ENCODE results near the gene TCEA2.

TCEA2 gene

DNA sequence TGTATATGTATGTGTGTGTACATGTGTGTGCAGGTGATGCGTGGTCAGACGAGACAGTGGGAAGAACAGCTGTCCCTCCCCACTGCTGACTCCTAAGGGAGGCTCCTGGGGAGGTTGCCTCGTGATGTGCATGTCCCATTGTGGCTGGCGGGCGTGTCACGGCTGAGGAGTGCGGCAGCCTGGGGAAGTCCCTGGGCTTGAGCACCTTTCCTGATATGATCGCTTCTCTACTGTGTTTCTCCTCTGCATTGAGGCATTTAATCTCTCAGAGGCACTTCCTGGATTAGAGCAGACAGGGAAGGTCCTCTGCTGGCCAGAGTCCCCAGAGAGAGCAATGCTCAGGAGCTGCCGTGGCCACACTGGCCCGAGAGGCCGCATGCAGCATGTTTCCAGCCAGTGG lies 32.9 kb downstream of the TCEA2 start:
- no peak for DNase-seq (ENCODE audit: low spot score)
- in situ Hi-C loops (cut with MboI; ENCODE audit: low sequenced_read_pairs, unreplicated experiment) = no loop called here
- TF ChIP-seq, protein P1, sequence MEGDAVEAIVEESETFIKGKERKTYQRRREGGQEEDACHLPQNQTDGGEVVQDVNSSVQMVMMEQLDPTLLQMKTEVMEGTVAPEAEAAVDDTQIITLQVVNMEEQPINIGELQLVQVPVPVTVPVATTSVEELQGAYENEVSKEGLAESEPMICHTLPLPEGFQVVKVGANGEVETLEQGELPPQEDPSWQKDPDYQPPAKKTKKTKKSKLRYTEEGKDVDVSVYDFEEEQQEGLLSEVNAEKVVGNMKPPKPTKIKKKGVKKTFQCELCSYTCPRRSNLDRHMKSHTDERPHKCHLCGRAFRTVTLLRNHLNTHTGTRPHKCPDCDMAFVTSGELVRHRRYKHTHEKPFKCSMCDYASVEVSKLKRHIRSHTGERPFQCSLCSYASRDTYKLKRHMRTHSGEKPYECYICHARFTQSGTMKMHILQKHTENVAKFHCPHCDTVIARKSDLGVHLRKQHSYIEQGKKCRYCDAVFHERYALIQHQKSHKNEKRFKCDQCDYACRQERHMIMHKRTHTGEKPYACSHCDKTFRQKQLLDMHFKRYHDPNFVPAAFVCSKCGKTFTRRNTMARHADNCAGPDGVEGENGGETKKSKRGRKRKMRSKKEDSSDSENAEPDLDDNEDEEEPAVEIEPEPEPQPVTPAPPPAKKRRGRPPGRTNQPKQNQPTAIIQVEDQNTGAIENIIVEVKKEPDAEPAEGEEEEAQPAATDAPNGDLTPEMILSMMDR (IDR thresholded peaks at IDR 0.05; ENCODE audit: borderline replicate concordance, control extremely low read depth, extremely low read depth, insufficient read depth, missing control alignments) = no peak

DNA sequence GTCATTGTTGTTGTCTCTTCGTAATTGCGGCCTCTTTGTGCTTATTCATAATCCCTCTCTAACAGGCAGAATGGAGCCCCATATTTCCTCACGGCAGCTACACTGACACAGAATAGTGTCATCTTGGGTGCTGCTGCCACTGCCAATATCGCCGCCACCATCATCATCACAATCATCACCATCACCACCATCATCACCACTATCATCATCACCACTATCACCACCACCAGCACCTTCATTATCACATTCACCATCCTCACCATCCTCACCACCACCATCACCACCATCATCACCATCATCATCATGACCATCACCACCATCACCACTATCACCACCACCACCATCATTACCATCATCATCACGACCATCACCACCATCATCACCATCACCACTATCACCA lies 33.5 kb downstream of the TCEA2 start:
- in situ Hi-C loops (cut with MboI; ENCODE audit: low sequenced_read_pairs, unreplicated experiment) = no loop called here
- no peak for DNase-seq (ENCODE audit: low spot score)
- TF ChIP-seq, protein P1 (IDR thresholded peaks at IDR 0.05; ENCODE audit: borderline replicate concordance, control extremely low read depth, extremely low read depth, insufficient read depth, missing control alignments) = no peak

DNA sequence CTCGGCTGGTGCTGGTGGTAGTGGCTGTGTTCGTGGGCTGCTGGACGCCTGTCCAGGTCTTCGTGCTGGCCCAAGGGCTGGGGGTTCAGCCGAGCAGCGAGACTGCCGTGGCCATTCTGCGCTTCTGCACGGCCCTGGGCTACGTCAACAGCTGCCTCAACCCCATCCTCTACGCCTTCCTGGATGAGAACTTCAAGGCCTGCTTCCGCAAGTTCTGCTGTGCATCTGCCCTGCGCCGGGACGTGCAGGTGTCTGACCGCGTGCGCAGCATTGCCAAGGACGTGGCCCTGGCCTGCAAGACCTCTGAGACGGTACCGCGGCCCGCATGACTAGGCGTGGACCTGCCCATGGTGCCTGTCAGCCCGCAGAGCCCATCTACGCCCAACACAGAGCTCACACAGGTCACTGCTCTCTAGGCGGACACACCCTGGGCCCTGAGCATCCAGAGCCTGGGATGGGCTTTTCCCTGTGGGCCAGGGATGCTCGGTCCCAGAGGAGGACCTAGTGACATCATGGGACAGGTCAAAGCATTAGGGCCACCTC lies 35.5 kb downstream of the TCEA2 start:
- TF ChIP-seq, protein P1 (IDR thresholded peaks at IDR 0.05; ENCODE audit: borderline replicate concordance, control extremely low read depth, extremely low read depth, insufficient read depth, missing control alignments) = no peak
- no peak for DNase-seq (ENCODE audit: low spot score)
- in situ Hi-C loops (cut with MboI; ENCODE audit: low sequenced_read_pairs, unreplicated experiment) = no loop called here

DNA sequence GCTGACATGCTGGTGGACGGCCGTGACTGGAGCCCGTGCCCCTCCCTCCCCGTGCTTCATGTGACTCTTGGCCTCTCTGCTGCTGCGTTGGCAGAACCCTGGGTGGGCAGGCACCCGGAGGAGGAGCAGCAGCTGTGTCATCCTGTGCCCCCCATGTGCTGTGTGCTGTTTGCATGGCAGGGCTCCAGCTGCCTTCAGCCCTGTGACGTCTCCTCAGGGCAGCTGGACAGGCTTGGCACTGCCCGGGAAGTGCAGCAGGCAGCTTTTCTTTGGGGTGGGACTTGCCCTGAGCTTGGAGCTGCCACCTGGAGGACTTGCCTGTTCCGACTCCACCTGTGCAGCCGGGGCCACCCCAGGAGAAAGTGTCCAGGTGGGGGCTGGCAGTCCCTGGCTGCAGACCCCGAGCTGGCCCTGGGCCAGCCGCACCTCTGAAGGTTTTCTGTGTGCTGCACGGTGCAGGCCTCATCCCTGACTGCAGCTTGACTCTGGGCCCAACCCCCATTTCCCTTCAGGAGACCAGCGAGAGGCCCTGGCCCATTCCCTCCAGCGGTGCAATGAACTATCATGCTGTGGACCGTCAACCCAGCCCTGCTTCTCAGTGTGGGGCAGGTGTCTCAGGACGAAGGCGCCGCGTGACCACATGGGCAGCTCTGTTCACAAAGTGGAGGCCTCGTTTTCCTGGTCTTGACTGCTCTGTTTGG lies 36.2 kb downstream of the TCEA2 start:
- TF ChIP-seq, protein P1 (IDR thresholded peaks at IDR 0.05; ENCODE audit: borderline replicate concordance, control extremely low read depth, extremely low read depth, insufficient read depth, missing control alignments) = no peak
- no peak for DNase-seq (ENCODE audit: low spot score)
- in situ Hi-C loops (cut with MboI; ENCODE audit: low sequenced_read_pairs, unreplicated experiment) = no loop called here

DNA sequence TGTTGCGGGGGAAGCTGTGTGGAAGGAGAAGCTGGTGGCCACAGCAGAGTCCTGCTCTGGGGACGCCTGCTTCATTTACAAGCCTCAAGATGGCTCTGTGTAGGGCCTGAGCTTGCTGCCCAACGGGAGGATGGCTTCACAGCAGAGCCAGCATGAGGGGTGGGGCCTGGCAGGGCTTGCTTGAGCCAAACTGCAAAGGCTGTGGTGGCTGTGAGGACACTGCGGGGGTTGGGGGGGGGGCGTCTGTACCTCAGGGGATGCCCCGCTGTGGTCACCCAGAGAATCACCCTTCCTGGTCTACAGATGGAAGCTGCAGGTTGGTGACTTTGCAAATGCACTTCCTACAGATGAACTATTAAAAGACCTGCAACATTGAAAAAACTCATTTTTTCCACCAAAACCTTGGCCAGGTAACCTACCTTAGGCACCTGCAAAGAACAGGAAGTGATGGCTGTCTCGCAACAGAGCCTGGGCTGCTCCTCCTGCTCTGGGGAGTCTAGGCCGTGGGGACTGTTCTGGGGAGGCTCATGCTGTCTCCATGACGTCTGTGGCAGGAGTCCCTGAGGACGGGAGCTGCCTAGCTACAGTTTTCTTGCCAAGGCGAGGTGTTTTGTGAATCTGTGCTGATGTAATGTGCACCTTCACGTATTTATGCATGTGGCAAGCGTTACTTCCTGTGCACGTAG lies 37.0 kb downstream of the TCEA2 start:
- in situ Hi-C loops (cut with MboI; ENCODE audit: low sequenced_read_pairs, unreplicated experiment) = no loop called here
- DNase-seq (ENCODE audit: low spot score) = peak; percentile 71
- TF ChIP-seq, protein P1 (IDR thresholded peaks at IDR 0.05; ENCODE audit: borderline replicate concordance, control extremely low read depth, extremely low read depth, insufficient read depth, missing control alignments) = no peak

DNA sequence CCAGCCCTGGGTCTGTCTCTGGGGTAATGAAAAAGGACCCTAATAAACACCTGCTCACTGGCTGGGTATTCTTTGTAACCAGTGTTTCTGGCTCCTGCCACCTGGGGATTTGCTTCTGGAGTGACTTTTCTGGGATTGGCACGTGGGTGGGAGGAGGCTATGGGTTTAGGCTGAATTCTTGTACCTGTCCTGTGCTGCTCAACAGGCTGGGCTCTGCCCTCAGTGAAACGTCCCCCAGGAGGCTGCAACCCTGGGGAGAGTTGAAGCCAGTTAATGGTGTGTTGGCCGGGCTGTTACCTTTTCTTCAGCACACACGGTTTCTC lies 37.5 kb downstream of the TCEA2 start:
- in situ Hi-C loops (cut with MboI; ENCODE audit: low sequenced_read_pairs, unreplicated experiment) = no loop called here
- TF ChIP-seq, protein P1 (IDR thresholded peaks at IDR 0.05; ENCODE audit: borderline replicate concordance, control extremely low read depth, extremely low read depth, insufficient read depth, missing control alignments) = no peak
- no peak for DNase-seq (ENCODE audit: low spot score)

Measured in GM13976 (cell line).